Activated naive CD8-positive, alpha-beta T cell (primary cell): Measurements from ENCODE around the gene NEMF.
"Not testable (repeated sequence)": the region's sequence is repeated elsewhere in the genome, so short reads cannot be mapped to it uniquely, and the experiment has no call there.

Experiments
- H3K27ac Mint-ChIP-seq: one replicate; pipeline ENCODE4 v1.8.0; 2021; ENCODE audit warnings: mixed read lengths
- H3K27me3 Mint-ChIP-seq: one replicate; pipeline ENCODE4 v1.8.0; 2021; ENCODE audit warnings: mixed read lengths
- H3K36me3 Mint-ChIP-seq: one replicate; pipeline ENCODE4 v1.8.0; 2021; ENCODE audit warnings: mixed read lengths
- H3K4me1 Mint-ChIP-seq: one replicate; pipeline ENCODE4 v1.8.0; 2021; ENCODE audit warnings: low read depth, mixed read lengths
- H3K4me3 Mint-ChIP-seq: one replicate; pipeline ENCODE4 v1.8.0; 2021; ENCODE audit warnings: mild to moderate bottlenecking, mixed read lengths
- H3K9me3 Mint-ChIP-seq: one replicate; pipeline ENCODE4 v1.8.0; 2021; ENCODE audit warnings: low read depth, mixed read lengths

The NEMF gene

DNA sequence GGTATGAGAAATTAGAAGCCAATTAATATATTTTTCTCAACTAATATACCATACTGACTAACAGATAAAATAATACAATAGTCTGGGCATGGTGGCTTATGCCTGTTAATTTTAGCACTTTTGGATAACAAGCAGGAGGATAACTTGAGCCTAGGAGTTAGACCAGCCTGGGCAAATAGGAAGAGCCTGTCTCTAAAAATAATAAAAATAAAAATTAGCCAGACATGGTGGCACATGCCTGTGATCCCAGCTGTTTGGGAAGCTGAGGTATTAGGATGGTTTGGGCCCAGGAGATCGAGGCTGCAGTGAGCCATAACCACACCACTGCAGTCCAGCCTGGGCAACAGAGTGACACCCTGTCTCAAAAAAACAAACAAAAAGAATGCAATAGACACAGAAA is 60.0 kb downstream of the NEMF start:
- Mint-ChIP-seq H3K36me3 (peaks cover 2% of the 10 kb centered on the region), H3K4me3 (no peak overlapping the region), H3K4me1 (peaks cover 5% of the 10 kb centered on the region), H3K27me3 (no peaks in the 10 kb centered on the region), H3K9me3 (no peaks in the 10 kb centered on the region), H3K27ac (no peak overlapping the region)

DNA sequence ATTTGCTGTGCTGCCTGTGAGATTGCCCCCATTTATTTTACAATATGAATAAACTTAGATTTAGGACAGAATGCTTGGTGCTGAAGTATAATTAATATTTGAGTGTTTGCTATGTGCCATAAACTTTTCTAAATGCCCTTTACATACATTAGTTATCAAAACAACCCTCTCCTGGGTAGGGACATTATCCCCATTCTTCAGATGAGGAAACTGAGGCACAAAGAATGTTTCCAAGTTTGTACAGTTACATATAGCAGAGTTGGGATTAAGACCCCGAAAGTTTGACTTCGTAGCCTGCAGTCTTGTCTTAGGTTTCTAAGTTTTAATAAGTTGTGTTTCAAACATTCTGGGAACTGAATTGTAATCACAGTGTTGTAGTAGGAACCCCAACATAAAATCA is 66.3 kb downstream of the NEMF start:
- Mint-ChIP-seq H3K36me3 (peaks cover 2% of the 10 kb centered on the region), H3K9me3 (no peaks in the 10 kb centered on the region), H3K27me3 (no peaks in the 10 kb centered on the region), H3K27ac (peak overlapping the region; percentile 36), H3K4me1 (peaks cover 5% of the 10 kb centered on the region), H3K4me3 (no peak overlapping the region)

DNA sequence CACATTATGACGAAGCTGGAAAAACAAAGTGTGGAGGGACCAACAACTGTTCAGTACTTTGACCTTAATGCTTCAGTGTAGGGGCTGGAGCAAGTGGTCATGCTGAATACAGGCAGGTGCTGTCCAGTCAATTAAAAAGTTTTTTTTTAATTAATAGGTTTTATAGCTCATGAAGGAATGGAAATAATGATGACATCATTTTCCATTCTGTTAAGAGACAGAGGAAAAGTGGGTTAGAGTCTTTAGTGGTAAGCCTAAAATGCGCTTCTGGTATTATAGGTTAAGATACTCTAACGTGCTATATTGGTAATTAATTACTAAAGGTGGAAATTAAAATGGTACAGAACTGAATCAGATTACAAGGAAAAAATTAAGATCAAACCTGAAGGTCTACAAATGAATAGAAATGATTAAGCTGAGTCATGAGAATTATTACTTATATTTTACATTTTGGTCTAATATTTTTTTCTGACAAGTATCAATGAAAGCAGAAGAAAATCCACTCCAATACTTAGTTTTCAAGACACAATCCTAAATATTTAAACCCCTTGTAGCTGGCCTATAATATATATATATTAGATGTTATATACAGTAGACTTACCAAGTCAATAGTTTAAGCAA is 69.1 kb downstream of the NEMF start:
- H3K36me3 Mint-ChIP-seq = peaks cover 2% of the 10 kb centered on the region
- H3K27me3 Mint-ChIP-seq = no peaks in the 10 kb centered on the region
- H3K4me1 Mint-ChIP-seq = peaks cover 1% of the 10 kb centered on the region
- H3K9me3 Mint-ChIP-seq = no peaks in the 10 kb centered on the region
- no peak overlapping the region for H3K4me3 Mint-ChIP-seq
- peak overlapping the region; percentile 34 for H3K27ac Mint-ChIP-seq

DNA sequence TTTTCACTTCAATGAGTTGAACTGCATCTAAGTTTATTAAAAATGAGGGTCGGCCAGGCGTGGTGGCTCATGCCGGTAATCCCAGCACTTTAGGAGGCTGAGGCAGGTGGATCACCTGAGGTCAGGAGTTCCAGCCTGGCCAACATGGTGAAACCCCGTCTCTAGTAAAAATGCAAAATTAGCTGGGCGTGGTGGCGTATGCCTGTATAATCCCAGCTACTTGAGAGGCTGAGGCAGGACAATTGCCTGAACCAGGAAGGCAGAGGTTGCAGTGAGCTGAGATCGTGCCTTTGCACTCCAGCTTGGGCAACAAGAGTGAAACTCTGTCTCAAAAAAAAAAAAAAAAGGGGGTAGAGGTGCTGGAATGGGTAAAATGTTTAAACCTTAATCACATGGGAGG is 71.5 kb downstream of the NEMF start:
- not testable (repeated sequence) for H3K4me3 Mint-ChIP-seq, H3K4me1 Mint-ChIP-seq, H3K9me3 Mint-ChIP-seq, H3K27me3 Mint-ChIP-seq, H3K36me3 Mint-ChIP-seq
- H3K27ac Mint-ChIP-seq = peak overlapping the region; percentile 28

DNA sequence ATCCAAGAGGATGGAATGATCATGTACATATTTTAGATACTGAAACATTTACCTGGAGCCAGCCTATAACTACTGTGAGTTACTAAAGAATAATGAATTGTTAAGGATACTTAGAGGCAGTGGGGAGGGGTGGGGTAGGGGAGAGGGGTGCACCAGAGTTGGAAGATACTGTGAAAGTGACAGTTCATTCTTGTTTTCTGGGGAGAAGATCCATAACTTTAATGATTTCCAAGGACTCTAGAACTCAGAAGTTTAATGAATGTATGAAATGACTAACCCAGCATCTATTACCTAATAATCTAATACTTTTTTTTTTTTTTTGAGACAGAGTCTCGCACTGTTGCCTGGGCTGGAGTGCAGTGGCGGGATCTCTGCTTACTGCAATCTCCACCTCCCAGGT is 74.2 kb downstream of the NEMF start:
- Mint-ChIP-seq H3K4me3 (no peak overlapping the region), H3K27me3 (no peaks in the 10 kb centered on the region), H3K9me3 (no peaks in the 10 kb centered on the region), H3K4me1 (peaks cover 13% of the 10 kb centered on the region), H3K27ac (no peak overlapping the region), H3K36me3 (peaks cover 2% of the 10 kb centered on the region)

DNA sequence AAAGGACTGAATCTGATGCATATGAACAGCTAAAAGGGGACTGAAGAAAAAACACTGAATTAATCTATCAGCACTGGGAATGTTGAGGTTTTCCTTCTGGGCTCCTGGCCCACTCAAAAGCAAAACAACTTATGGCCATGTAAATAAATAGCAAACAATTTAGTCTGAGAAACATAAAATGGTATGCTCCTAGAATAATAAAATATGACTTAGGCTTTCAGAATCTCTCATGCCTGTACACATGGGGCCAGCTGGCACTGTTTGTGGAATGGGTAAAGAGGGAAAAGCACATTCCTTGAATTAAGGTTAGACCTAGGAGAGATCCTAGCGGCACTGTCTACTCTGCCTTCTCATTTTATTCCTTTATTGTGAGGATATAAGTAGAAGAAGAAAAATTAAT is 78.5 kb downstream of the NEMF start:
- H3K27ac Mint-ChIP-seq = no peak overlapping the region
- peaks cover 33% of the 10 kb centered on the region for H3K4me1 Mint-ChIP-seq
- no peaks in the 10 kb centered on the region for H3K9me3 Mint-ChIP-seq
- no peak overlapping the region for H3K4me3 Mint-ChIP-seq
- no peaks in the 10 kb centered on the region for H3K27me3 Mint-ChIP-seq
- peaks cover 2% of the 10 kb centered on the region for H3K36me3 Mint-ChIP-seq

DNA sequence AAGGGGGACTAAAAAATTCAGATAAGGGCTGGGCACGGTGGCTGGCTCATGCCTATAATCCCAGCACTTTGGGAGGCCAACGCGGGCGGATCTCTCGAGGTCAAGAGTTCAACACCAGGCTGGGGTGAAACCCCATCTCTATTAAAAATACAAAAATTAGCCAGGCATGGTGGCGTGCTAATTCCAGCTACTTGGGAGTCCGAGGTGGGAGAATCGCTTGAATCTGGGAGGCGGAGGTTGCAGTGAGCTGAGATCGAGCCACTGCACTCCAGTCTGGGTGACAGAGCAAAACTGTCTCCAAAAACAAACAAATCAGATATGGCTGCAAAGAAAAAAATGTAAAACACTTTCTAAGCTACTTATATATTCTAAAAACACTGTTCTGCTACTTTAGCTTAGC is 80.9 kb downstream of the NEMF start:
- H3K9me3 Mint-ChIP-seq, H3K27me3 Mint-ChIP-seq, H3K36me3 Mint-ChIP-seq, H3K4me3 Mint-ChIP-seq: not testable (repeated sequence)
- Mint-ChIP-seq H3K27ac (peak overlapping the region; percentile 80), H3K4me1 (peaks cover 45% of the 10 kb centered on the region)

DNA sequence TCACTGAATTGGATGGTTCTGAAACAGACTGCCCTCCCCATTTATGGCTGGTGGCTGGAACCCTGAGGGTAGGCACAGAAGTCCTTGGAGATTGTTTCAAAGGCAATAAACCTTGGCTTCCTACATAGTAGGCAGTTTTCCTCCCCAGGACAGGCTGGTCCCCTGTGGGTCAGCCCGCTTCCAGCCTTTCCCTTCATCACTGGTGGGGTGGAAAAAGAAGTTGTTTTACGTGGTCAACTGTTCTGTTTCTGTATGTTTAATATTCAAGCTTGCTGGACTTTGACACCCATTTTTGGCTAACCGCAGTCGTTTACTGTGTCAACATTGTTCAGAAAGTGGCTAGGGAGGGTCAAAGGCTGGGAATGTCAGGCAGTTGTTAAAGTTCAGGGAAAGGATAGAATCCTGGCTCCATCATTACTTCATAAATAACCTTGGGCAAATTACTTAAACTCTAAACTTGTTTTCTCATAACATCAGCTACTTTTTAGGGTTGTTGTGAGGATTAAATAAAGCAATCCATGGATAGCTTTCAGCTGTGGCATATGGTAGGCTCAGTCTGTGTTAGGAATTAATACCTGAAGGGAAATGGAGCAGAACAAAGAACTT is 82.3 kb downstream of the NEMF start:
- H3K4me3 Mint-ChIP-seq = peak overlapping the region; percentile 23
- H3K36me3 Mint-ChIP-seq = peaks cover 2% of the 10 kb centered on the region
- no peaks in the 10 kb centered on the region for H3K27me3 Mint-ChIP-seq
- peak overlapping the region; percentile 70 for H3K27ac Mint-ChIP-seq
- peaks cover 40% of the 10 kb centered on the region for H3K4me1 Mint-ChIP-seq
- H3K9me3 Mint-ChIP-seq = no peaks in the 10 kb centered on the region

DNA sequence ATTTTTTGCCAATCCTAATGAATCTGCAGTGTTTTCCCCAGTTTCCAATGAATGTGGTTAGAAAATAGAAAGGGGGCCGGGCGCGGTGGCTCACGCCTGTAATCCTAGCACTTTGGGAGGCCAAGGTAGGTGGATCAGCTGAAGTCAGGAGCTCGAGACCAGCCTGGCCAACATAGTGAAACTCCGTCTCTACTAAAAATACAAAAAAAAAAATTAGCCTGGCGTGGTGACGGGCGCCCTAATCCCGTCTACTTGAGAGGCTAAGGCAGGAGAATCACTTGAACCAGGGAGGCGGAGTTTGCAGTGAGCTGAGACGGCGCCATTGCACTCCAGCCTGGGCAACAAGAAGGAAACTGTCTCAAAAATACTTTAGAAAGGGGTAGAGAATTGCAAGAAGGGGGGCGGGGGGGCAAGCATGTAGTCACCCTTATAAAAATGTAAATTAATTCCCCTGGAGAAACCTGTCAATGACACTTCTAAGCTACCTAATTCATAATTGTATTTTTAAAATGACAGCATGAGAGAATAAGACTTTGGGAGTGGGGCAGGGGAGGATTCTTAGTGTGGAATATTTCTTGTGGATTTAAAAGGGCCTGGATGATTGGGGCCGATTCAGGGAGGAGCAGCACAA is 82.9 kb downstream of the NEMF start:
- H3K9me3 Mint-ChIP-seq = no peaks in the 10 kb centered on the region
- peak overlapping the region; percentile 96 for H3K4me3 Mint-ChIP-seq
- no peaks in the 10 kb centered on the region for H3K27me3 Mint-ChIP-seq
- peak overlapping the region; percentile 98 for H3K27ac Mint-ChIP-seq
- no peaks in the 10 kb centered on the region for H3K36me3 Mint-ChIP-seq
- peaks cover 33% of the 10 kb centered on the region for H3K4me1 Mint-ChIP-seq

DNA sequence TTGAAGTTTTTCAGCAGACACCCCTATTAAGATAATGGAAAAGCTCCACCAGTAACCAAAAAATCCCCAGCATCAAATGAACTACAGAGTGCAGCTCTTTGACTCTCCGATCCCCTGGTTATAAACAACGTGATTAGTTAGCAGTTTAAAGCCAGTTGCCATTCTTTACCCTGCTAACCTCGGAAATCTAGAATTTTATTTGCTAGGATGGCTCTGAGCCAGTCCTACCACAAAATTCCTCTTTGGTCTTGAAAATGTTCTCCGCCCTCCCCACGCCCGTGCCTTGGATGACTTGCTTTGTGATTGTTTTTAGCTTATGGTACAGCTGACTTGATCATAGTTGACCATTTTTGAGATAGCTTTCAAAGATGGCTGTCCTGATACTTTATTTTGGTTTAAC is 83.4 kb downstream of the NEMF start:
- peak overlapping the region; percentile 98 for H3K27ac Mint-ChIP-seq
- no peaks in the 10 kb centered on the region for H3K27me3 Mint-ChIP-seq
- no peaks in the 10 kb centered on the region for H3K36me3 Mint-ChIP-seq
- H3K9me3 Mint-ChIP-seq = no peaks in the 10 kb centered on the region
- H3K4me3 Mint-ChIP-seq = peak overlapping the region; percentile 96
- H3K4me1 Mint-ChIP-seq = peaks cover 33% of the 10 kb centered on the region

DNA sequence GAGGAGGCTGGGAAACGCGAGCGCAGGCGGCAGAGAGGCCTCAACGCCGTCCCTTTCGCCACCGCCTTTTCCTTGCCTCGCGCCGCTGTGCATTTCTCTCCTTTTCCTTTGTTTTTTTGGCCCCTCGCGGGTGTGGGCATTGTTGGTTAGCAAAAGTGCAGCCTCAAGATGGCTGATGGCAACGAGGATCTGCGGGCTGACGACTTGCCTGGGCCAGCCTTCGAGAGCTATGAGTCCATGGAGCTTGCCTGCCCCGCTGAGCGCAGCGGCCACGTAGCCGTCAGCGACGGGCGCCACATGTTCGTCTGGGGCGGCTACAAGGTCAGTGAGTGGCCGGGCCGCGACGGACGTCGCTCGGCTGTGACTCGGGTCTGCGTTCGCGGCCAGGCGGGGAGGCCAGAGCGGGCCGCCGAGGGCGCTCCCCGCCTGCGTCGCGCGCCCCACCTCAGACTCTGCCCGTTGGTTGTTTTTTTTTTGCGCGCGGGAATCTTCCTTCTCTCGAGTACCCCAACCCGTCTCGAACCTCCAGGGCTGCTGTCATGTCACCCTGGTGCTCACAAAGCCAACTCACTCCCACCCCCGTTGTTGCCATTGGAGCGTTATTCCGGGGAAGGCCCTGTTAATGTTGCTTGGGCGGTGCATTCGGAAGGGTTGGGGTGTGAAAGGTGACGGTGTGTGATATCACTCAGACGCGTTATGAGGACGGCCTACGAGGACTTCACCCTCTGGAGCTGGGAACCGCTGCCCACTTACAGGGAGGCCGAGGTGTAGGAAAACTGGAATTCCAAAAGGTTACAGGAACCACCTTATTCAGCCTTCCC is 84.1 kb downstream of the NEMF start:
- Mint-ChIP-seq H3K36me3 (no peaks in the 10 kb centered on the region), H3K9me3 (no peaks in the 10 kb centered on the region), H3K27ac (peak overlapping the region; percentile 98), H3K4me1 (peaks cover 33% of the 10 kb centered on the region), H3K4me3 (peak overlapping the region; percentile 96), H3K27me3 (no peaks in the 10 kb centered on the region)

DNA sequence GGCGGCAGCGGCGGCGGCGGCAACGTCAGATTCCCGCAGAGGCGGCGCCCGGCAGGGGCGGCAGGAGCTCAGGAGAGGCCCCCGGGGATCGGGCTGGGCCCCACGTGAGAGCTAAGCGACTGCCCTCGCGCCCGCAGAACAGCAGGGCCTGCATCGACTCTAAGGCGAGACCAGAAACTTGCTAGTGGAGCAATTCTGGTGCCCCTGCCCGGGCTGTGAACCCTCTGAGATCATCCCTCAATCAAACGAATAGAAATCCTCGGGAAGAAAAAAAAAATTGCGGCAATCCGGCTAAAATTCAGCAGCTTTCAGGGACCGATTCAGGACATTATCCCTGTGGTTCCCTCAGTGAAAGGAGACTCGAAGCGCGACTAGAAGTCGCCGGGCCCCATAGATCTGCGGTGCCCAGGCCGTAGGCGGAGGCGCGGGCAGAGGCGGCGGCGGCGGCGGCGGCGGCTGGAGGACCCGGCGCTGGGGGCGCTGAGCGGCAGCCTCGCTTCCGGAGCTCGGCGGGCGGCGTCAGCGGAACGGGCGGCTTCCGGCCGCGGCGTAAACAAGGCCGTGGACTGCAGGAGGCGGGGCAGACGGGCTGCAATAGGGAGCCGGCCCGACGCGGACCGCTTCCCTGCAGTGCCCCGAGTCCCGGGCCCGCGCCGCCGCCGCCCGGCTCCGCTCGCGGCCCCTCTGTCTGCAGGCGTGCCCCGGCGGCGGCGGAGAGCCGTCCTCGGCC is 84.9 kb downstream of the NEMF start, which contains the start of gene KLHDC2:
KLHDC2 (plus strand) TSS at position 583 of the 730 bp plus-strand sequence. CDS start 316 bp downstream, outside the sequence.
- Mint-ChIP-seq H3K9me3 (no peaks in the 10 kb centered on the region), H3K36me3 (no peaks in the 10 kb centered on the region), H3K27me3 (no peaks in the 10 kb centered on the region), H3K4me3 (peak within 1 kb of the TSS; percentile 96), H3K4me1 (peaks cover 33% of the 10 kb centered on the region), H3K27ac (peak within 1 kb of the TSS; percentile 99)

DNA sequence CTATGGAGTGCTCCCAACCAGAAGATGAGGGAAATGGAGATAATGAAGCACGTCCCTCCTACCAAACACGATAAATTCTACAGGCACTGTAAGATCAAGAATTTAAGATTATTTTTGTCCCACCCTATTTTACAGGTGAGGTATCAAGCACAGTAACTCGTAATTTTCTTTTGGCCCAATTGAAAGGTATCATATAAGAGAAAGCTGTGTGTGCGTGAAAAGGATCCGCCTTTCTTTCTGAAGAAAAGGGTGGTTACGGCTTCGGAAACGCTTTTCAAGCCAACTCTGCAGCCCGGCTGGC is 85.4 kb downstream of the NEMF start:
- Mint-ChIP-seq H3K36me3 (no peaks in the 10 kb centered on the region), H3K4me3 (peak overlapping the region; percentile 95), H3K27ac (peak overlapping the region; percentile 99), H3K27me3 (no peaks in the 10 kb centered on the region), H3K9me3 (no peaks in the 10 kb centered on the region), H3K4me1 (peaks cover 33% of the 10 kb centered on the region)

DNA sequence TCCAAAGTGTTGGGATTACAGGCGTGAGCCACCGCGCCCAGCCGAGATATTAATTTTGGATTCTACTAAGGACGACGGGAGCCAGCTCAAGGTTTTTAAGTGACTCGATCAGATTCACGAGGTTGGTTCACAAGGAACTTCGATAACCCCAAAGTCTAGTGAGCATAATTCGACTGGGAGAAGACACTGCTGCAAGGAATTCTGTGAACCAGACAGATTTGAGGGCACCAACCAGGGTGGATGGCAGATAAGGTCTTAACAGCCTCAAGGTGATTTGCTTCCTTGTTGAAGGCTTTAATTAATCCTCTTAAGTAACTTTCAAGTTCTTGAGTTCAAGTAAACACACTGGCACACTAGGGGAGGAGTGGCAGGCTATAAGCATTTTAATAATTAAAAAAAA is 85.7 kb downstream of the NEMF start:
- Mint-ChIP-seq H3K4me3 (peak overlapping the region; percentile 95), H3K27me3 (no peaks in the 10 kb centered on the region), H3K27ac (peak overlapping the region; percentile 99), H3K36me3 (no peaks in the 10 kb centered on the region), H3K9me3 (no peaks in the 10 kb centered on the region), H3K4me1 (peaks cover 33% of the 10 kb centered on the region)
